Renal cortex interstitium (tissue), 11 donors: ENCODE data around the gene KCNV2. TPM values are rescaled to one million over a fixed set of nuclear protein-coding genes. Genes with fewer than 3 reads are reported as not detected.

Experiments
- DNase-seq, 11 donors: peaks; one replicate each; pipeline ENCODE4 v3.0.0-alpha.2; 2013; ENCODE audit warnings: low read depth in 9 of 11, low spot score in 4 of 11; ENCODE audit errors: extremely low read depth in 1 of 11
- polyA plus RNA-seq, 3 donors: library from polyadenylated mRNA; unstranded; fragments of 120-200 nt; gene quantifications; one replicate each; pipeline ENCODE4 v1.2.1, GENCODE V29; 2013; ENCODE audit not compliant: insufficient read length in 3 of 3

Gene KCNV2
- polyA plus RNA-seq, 3 donors, result 0.10 to 0.14 TPM; not detected in 1

DNA sequence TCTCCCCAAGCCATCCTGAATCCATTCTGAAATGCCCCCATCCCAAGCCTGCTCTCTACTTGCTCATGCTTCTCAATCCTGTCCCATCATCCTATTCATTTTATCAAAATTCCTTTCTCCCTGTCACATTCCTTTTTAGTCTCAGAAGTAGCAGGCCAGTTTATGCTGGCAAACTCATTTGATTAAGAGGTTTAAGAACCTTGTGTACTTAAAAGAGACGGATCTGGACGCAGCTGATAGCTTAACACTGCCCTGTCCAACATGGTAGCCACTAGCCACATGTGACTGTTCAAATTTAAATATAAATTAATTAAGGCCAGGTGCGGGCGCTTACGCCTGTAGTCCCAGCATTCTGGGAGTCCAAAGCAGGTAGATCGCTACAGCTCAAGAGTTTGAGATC is 5.6 kb upstream of the KCNV2 start:
- DNase-seq, result no peak

DNA sequence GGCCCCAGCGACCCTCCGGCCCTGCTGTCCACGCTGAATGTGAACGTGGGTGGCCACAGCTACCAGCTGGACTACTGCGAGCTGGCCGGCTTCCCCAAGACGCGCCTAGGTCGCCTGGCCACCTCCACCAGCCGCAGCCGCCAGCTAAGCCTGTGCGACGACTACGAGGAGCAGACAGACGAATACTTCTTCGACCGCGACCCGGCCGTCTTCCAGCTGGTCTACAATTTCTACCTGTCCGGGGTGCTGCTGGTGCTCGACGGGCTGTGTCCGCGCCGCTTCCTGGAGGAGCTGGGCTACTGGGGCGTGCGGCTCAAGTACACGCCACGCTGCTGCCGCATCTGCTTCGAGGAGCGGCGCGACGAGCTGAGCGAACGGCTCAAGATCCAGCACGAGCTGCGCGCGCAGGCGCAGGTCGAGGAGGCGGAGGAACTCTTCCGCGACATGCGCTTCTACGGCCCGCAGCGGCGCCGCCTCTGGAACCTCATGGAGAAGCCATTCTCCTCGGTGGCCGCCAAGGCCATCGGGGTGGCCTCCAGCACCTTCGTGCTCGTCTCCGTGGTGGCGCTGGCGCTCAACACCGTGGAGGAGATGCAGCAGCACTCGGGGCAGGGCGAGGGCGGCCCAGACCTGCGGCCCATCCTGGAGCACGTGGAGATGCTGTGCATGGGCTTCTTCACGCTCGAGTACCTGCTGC is 839 bp downstream of the KCNV2 start:
- DNase-seq, result no peak

DNA sequence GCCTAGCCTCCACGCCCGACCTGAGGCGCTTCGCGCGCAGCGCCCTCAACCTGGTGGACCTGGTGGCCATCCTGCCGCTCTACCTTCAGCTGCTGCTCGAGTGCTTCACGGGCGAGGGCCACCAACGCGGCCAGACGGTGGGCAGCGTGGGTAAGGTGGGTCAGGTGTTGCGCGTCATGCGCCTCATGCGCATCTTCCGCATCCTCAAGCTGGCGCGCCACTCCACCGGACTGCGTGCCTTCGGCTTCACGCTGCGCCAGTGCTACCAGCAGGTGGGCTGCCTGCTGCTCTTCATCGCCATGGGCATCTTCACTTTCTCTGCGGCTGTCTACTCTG is 1.4 kb downstream of the KCNV2 start:
- no peak for DNase-seq

DNA sequence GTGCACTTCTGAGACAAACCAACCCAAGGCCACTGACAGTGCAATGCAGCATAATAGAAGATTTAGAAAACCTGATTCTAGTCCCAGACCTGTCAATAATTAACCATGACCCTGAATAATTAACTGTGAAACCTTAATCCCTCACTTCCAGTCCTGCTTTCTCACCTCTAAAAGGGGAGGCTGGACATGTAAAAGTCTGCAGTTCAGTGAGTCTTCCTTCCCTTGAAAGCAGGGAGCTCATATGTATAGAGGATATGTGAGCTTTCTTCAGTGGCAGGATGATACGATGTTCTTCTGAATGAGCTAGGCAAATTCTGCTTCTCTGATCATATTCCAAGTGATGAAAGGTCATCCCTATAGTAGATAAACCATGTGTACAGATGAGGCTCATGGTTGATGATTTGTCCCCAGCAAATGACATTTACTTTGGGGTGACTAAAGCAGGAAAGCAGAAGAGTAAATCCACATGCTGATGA is 2.9 kb downstream of the KCNV2 start:
- peak in 1 of 11 donors; percentile 48 for DNase-seq

DNA sequence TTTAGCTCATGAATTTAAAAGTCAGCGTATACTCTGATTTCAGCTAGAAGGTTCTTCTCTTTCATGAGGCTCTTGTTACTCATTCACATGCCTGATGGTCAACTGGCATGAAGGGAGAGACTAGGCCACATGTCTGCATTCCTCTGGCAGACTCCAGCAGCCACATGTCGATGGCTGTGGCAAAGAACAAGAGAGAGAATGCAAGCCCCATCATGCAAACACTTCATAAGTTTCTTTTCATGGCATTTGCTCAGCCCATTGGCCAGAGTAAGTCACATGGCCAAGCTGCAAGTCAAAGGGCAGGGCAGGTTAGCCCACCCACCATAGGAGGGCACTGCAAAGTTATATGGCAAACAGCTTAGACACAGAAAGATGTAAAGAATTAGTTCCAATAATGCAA is 5.4 kb downstream of the KCNV2 start:
- peak in 2 of 11 donors; percentile 27 to 37 for DNase-seq

DNA sequence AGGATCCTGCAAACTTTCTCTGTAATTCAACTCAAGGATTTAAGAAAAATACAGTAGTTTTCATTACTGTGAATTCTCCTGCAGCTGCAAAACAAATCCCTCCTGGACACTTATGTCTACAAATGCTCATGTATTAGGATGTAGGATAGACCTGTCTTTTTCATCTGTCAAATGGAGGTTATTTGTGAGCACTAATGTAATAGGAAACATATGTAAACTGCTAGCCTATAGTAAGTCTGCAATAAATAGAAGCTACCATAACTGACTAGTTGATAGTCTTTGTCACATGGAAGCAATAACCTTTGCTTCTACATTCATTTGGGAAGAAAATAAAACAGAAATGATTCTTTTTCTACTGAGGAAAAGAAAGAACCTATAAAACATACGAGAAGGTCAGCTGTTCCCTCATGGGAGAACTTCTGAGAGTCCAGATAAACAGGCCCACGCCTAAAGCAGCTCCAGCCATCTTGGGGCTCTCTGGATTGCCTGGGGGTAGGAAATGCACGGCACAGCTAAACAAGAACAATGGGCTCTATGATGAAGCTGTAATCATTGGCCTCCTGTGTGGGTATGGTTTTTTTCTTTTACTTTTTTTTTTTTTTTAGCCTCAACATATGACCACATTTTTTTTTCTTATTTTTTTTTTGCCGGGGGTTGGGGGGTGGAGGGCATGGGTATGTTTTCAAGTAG is 6.2 kb downstream of the KCNV2 start:
- no peak for DNase-seq

DNA sequence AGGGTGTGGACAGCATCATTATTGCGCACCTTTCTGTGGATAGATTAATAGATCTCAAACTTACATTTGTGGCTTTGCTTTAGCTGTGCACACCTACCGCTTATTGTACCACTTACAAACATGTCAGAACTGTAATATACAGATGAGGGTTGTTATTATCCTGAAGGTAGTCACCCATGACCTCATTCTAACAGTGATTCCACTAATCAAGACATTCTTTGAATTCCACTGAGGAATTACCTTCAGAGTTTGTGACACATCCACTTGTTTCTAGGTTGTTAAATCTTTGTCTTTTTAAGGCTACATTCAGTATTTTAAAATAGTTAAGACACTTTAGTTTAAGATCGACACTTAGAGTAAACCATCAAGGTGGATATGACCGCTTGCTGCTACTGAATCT is 7.8 kb downstream of the KCNV2 start:
- DNase-seq, result no peak

DNA sequence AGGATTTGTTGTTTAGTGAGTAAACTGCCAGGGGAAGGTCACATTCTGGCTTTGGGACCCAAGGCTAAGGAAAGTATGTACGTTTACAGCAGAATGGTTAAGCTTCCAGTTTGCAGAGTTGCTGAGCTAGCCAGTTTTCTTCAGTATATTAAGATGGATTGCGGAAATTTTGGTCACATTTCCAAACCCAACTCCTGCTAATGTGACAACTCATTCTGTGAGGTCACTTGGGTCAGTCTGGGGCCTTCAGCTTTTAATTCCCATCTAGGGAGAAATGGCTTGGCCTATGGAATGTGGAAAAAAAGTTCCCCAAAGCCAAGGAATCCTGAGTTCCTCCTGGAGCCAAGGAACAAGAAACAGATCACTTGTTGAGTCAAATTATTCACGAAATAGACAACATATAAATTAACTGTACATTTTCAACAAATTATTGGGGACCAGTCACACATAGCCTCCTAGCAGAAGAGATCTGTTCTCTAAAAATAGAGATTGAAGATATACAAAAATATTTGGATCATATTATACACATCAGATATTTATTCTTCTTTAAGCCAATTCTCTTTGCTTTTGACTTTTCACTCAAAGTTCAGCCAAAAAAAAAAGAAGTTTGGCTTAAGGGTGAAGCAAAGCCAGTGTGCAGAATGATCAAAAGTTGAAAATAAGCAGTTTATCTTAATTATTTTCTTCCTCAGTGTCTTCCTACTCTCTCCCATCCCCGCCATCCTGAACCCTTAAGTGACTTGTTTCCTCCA is 8.8 kb downstream of the KCNV2 start:
- DNase-seq, result peak in 2 of 11 donors; percentile 28 to 34

DNA sequence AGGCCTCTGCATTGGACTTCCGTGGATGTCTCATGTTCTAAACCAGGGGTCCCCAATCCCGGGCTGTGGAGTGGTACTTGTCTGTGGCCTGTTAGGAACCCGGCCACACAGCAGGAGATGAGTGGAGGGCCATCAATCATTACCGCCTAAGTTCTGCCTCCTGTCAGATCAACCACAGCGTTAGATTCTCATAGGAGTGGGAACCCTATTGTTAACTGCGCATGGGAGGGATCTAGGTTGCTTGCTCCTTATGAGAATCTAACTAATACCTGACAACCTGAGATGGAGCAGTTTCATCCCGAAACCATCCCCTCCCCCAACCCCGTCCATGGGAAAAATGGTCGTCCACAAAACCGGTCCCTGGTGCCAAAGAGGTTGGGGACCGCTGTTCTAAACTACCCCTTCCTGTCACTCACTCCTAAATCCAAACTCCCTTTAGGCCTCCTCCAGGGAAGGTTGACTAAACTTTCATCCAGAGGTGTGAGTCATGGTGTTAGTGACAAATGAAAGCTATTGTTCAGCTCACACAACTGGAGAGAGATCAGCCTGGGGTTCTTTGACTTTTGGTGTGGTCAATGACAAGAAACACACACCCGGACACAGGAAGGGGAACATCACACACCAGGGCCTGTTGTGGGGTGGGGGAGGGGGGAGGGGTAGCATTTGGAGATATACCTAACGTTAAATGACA is 9.5 kb downstream of the KCNV2 start:
- DNase-seq, result no peak

DNA sequence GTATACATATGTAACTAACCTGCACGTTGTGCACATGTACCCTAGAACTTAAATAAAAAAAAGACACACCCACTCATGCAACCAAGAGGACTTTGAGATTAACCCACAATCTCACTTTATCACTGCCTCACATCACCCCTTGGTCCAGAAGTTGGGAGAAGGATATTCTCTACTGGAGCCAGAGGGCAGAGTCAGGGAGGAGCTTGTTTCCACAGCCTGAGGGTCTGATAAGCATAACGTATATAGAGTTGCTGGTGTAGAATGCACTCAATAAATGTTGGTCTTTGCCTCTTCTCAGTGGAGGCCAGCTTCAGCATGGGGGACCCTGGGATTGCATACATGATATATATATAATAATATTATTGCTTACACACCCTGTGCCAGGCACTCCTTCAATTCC is 10.1 kb downstream of the KCNV2 start:
- no peak for DNase-seq

DNA sequence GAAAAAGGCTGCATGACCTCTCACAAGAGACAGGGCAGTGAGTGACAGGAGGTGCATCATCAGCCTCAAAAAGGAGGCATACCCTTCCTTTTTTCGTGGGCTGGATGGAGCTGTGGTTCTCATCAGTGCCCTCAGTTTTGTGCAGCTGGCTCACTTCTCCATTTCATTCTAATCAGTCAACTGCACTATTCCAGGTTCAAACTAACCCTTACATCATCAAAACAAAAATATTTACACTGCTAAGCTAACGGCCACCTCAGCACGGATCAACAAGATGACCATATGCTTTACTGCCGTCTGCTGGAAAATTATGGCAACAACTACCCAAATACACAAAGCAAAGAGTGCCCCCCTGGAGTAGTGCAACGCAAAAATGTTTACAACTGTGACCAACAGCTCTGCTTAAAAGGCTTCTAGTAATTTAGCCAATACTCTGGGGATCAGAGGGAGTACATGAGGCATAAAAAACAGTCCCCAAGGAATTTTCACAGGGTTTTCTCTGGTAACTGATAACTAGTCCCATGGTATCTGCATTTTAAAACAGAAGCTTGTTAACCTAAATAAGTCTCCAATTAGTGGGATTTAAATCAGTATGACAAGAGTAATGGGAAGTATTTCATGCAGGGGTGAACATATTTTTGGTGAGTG is 10.8 kb downstream of the KCNV2 start:
- peak in 10 of 11 donors; percentile 44 to 82 (median 67) for DNase-seq

DNA sequence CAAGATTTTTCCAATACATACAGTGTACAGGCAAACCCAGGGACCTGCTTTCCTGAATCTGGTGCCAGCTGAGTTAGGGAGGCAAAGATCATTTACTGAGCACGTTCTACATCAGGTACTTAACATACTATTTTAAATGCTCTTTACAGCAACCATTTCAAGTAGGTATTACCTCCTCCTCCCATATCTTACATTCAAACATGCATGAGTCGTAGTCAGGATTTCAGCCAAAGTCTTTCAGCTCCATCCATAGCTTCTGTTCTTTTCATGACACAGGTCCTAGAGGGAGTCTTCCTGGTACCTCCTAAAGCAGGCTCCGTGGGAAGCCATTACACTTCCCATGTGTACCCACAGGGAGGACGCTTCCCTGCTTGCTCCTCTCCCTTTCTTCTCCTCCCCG is 11.7 kb downstream of the KCNV2 start:
- no peak for DNase-seq

DNA sequence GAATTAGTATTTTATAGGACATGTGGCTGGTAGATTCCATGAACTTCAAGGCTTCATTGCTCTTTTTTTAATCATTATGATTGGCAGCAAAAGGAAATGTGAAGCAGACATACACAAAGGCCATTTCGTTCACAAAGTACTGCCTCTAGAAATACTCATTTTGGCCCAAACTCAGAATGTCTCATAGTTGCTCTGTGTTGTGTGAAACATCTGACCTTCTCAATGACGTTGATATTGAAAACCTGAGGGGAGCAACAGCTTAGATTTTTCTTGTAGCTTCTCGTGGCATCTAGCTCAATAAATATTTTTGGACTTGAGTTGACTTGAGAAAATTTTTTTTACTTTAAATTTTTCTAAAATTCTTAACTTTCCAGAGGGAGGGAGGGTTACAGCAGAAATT is 12.4 kb downstream of the KCNV2 start:
- DNase-seq, result no peak

DNA sequence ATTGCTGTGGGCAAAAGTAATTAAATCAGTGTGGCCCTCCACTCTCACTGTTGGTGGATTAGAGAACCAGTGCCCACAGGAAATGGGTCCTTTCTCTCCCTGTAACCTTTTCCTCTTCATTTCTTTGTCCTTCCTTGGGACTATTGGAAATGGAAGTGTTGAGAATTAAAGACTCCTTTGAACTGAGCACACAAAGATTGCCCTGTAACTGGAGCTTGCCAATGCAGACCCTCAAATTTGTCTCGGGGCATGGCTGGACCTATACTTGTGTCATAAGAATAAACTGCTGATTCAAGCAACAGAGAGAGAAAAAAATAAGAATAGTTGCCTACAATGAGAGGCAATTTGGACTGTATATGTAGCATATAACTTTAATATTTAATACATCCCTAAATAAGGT is 13.7 kb downstream of the KCNV2 start:
- no peak for DNase-seq

DNA sequence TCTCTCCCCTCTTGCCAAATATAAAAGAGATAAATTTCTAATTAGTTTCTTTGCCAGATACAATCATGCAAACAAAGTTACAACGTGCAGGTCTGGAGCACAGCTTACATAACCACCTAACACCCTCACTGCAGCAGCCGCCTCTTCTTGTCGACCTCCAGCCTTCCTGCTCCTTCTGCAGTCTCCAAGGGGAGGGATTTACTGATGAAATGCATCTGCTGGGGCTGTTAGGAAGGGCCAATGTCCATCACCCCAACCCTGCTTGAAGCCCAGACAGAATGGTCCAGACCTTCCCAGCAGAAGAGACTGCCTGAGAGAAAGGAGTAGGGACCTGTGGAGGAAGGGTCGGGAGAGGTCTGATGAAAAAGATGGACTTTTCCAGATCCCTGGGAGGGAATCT is 15.2 kb downstream of the KCNV2 start:
- no peak for DNase-seq

DNA sequence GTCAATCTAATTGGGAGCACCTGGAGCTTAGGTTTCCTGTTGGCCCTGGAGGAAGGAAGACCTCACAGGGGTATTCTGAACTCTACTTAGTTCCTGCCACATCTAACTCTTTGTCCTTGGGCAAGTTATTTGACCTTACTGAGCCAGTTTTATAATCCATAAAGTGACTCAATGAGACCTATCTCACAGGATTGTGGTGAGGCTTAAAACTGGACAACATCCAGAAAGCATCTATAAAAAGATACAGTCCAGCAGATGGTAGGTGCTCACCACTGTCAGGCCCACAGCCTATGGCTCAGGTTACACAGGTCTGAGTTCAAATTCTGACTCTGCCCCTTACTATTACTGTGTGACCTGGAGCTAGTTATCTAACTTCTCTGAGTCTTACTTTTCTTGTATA is 23.3 kb downstream of the KCNV2 start:
- no peak for DNase-seq

DNA sequence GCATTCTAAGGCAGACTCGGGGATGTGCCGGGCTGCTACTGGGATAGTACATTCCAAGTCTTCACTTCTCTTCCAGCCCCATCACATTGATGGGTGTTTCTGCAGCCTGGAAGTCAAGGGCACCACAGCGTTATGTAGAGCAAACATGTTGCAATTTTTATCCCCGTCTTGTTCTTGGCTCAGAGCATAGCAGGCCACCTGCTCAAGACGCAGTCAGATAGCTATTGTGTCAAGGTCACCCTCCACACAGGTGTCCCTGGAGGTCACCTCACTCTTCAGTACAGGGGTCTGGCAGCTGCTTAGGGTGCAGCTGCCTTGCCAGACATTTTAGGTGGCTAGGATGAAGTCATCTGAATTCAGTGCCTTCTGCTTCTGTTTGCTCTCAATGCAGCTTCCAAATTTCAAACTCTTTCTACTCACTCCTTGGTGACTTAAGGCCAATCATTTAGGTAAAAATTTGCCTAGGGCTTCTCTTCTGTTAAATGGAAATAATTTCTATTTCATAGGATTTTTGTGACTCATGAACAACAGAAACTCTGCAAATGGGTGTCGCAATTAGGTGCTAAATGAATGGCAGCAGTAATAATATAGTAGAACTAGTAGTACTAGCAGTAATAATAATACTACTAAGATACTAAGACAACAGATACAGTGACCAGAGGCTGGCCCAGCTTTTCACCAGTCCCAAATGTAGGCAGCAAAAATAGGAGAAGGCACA is 24.3 kb downstream of the KCNV2 start:
- no peak for DNase-seq

DNA sequence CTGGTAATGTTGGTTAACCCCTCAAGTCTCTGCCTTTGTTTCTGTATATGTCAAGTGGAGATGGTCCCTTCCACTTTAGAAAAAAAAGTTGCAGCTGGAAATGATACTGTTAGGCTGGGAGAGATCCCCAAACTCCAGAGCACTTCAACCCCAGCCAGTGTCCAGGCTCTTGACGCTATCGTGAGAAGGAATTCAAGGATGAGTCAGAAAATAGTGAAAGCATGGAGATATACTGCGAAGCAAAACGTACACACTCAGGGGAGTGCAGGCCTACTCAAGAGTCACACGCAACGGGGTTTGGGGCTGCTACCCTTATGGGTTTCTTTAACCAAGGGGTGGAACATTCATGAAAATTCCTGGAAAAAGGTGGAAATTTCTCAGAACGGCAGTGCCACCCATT is 24.9 kb downstream of the KCNV2 start:
- no peak for DNase-seq
